Measurements from ENCODE around the gene CDK16. TPM values are rescaled to one million over a fixed set of nuclear protein-coding genes. Genes with fewer than 3 reads are reported as not detected.

CDK16 gene
- total RNA-seq, 2 experiments from 2014 or later: 68.5 to 86.1 TPM

DNA sequence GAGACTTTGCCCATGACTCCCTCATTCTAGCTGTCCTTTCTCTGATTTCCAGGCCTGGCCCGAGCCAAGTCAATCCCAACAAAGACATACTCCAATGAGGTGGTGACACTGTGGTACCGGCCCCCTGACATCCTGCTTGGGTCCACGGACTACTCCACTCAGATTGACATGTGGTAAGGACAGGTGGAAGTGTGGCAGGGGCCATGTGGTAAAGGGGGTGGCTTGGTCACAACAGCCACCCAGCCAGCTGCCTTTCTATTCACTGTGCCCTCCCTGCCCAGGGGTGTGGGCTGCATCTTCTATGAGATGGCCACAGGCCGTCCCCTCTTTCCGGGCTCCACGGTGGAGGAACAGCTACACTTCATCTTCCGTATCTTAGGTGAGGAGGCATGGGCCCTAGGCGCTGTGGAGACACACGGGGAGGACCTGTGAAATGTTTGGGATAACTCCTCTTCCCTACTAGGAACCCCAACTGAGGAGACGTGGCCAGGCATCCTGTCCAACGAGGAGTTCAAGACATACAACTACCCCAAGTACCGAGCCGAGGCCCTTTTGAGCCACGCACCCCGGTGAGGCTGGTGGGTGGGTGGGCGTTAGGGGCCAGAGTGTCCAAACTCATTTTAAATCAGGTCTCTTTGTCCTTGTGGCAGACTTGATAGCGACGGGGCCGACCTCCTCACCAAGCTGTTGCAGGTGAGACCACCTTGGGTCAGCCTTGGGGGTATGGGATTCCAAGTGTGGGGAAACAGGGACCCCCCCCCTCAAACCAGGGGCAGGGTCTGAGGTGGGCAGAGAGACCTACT is 8.3 kb downstream of the CDK16 start:
- intact Hi-C loops (cut with micrococcal nuclease; ENCODE audit: unreplicated experiment): no loop called here
- BruUV-seq (replicated peaks): no TSS peak
- H3K36me3 ChIP-seq (ENCODE audit: insufficient read depth, low read length): peaks cover 85% of the 10 kb centered on the region
- no peaks in the 10 kb centered on the region for H4K20me1 ChIP-seq (ENCODE audit: insufficient read depth, low read length)
- H3K4me1 ChIP-seq (ENCODE audit: insufficient read depth, low read length, poor library complexity, severe bottlenecking): no peaks in the 10 kb centered on the region
- no peak for TF ChIP-seq EZH2phosphoT487 (IDR thresholded peaks at IDR 0.05; ENCODE audit: borderline replicate concordance, low read depth, low read length)
- TF ChIP-seq, protein P1, sequence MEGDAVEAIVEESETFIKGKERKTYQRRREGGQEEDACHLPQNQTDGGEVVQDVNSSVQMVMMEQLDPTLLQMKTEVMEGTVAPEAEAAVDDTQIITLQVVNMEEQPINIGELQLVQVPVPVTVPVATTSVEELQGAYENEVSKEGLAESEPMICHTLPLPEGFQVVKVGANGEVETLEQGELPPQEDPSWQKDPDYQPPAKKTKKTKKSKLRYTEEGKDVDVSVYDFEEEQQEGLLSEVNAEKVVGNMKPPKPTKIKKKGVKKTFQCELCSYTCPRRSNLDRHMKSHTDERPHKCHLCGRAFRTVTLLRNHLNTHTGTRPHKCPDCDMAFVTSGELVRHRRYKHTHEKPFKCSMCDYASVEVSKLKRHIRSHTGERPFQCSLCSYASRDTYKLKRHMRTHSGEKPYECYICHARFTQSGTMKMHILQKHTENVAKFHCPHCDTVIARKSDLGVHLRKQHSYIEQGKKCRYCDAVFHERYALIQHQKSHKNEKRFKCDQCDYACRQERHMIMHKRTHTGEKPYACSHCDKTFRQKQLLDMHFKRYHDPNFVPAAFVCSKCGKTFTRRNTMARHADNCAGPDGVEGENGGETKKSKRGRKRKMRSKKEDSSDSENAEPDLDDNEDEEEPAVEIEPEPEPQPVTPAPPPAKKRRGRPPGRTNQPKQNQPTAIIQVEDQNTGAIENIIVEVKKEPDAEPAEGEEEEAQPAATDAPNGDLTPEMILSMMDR (conservative IDR thresholded peaks at IDR 0.05; ENCODE audit: low read length): no peak
- CTCF ChIA-PET (ENCODE audit: unreplicated experiment): no interaction called here
- no peak overlapping the region for H3K4me2 ChIP-seq (ENCODE audit: low read length)
- H3K9me2 ChIP-seq (ENCODE audit: insufficient read depth, low read length): no peaks in the 10 kb centered on the region
- DNase-seq (ENCODE audit: low spot score): no peak
- H2AFZ ChIP-seq (ENCODE audit: low read length): no peak overlapping the region
- no peaks in the 10 kb centered on the region for H3K9me3 ChIP-seq (ENCODE audit: low read length)
- H3K4me3 ChIP-seq (ENCODE audit: low read depth, low read length, poor library complexity, severe bottlenecking): no peak overlapping the region
- POLR2A ChIA-PET: no interaction called here
- peaks cover 6% of the 10 kb centered on the region; the same call in 1 of the 2 replicates for H3K79me2 ChIP-seq (ENCODE audit: insufficient read depth, low read depth, low read length)
- no peak overlapping the region for H3K27ac ChIP-seq (ENCODE audit: low read depth, low read length, poor library complexity, severe bottlenecking)

DNA sequence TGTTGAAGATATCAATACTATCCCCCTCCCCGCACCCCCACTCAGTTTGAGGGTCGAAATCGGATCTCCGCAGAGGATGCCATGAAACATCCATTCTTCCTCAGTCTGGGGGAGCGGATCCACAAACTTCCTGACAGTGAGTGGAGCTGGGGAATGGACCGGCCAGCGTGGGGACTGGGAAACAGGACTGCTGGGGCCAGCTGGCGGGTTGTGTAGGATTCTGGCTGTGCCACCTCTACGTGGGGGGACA is 8.8 kb downstream of the CDK16 start:
- Histone ChIP-seq H3K9me2 (ENCODE audit: insufficient read depth, low read length) (no peaks in the 10 kb centered on the region), H3K4me1 (ENCODE audit: insufficient read depth, low read length, poor library complexity, severe bottlenecking) (peaks cover 4% of the 10 kb centered on the region), H3K79me2 (ENCODE audit: insufficient read depth, low read depth, low read length) (peaks cover under 1% of the 10 kb centered on the region; the same call in 1 of the 2 replicates), H2AFZ (ENCODE audit: low read length) (no peak overlapping the region), H4K20me1 (ENCODE audit: insufficient read depth, low read length) (no peaks in the 10 kb centered on the region), H3K27ac (ENCODE audit: low read depth, low read length, poor library complexity, severe bottlenecking) (no peak overlapping the region), H3K4me3 (ENCODE audit: low read depth, low read length, poor library complexity, severe bottlenecking) (no peak overlapping the region), H3K9me3 (ENCODE audit: low read length) (no peaks in the 10 kb centered on the region), H3K36me3 (ENCODE audit: insufficient read depth, low read length) (peaks cover 81% of the 10 kb centered on the region), H3K4me2 (ENCODE audit: low read length) (no peak overlapping the region)
- POLR2A ChIA-PET: no interaction called here
- no peak for DNase-seq (ENCODE audit: low spot score)
- CTCF ChIA-PET (ENCODE audit: unreplicated experiment): no interaction called here
- no TSS peak for BruUV-seq (replicated peaks)
- TF ChIP-seq EZH2phosphoT487 (IDR thresholded peaks at IDR 0.05; ENCODE audit: borderline replicate concordance, low read depth, low read length): no peak
- intact Hi-C loops (cut with micrococcal nuclease; ENCODE audit: unreplicated experiment): no loop called here

DNA sequence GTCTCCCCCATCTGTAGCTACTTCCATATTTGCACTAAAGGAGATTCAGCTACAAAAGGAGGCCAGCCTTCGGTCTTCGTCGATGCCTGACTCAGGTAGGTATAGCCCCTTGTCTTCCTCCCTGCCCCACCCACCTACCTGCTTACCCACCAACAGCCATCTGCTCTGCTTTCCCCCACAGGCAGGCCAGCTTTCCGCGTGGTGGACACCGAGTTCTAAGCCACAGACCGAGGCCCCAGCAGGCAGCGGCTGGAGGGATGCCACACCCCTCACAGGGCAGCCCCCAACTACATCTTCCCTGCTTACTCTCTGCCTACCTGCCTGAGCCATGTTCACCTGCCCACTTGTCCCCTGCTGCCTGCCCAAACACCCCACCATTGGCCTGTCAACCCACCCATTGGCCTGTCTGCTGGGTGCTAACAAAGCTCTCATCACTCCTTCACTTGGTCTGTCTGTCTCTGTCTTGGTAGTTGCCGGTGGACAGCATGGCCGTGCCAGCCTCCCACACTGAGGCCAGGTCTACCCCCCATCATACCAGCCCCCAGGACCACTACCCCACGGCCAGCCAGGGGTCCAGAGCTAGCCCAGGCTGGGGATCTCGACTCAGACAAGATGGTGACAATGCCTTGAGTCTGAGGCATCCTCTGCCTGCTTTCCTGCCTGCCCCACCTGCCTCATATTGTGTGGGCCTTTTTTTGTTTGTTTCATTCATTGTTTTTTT is 10.2 kb downstream of the CDK16 start:
- ChIA-PET POLR2A (no interaction called here), CTCF (ENCODE audit: unreplicated experiment) (no interaction called here)
- Histone ChIP-seq H3K4me3 (ENCODE audit: low read depth, low read length, poor library complexity, severe bottlenecking) (no peak overlapping the region), H3K79me2 (ENCODE audit: insufficient read depth, low read depth, low read length) (peaks cover under 1% of the 10 kb centered on the region; the same call in 1 of the 2 replicates), H4K20me1 (ENCODE audit: insufficient read depth, low read length) (no peaks in the 10 kb centered on the region), H3K36me3 (ENCODE audit: insufficient read depth, low read length) (peaks cover 69% of the 10 kb centered on the region), H3K4me2 (ENCODE audit: low read length) (no peak overlapping the region), H3K9me3 (ENCODE audit: low read length) (no peaks in the 10 kb centered on the region), H3K27ac (ENCODE audit: low read depth, low read length, poor library complexity, severe bottlenecking) (no peak overlapping the region), H3K4me1 (ENCODE audit: insufficient read depth, low read length, poor library complexity, severe bottlenecking) (peaks cover 9% of the 10 kb centered on the region), H2AFZ (ENCODE audit: low read length) (no peak overlapping the region), H3K9me2 (ENCODE audit: insufficient read depth, low read length) (no peaks in the 10 kb centered on the region)
- intact Hi-C loops (cut with micrococcal nuclease; ENCODE audit: unreplicated experiment): no loop called here
- no TSS peak for BruUV-seq (replicated peaks)
- DNase-seq (ENCODE audit: low spot score): no peak
- no peak for TF ChIP-seq EZH2phosphoT487 (IDR thresholded peaks at IDR 0.05; ENCODE audit: borderline replicate concordance, low read depth, low read length)
- TF ChIP-seq, protein P1 (conservative IDR thresholded peaks at IDR 0.05; ENCODE audit: low read length): no peak
